Measurements from ENCODE around the gene SNX19. TPM values are rescaled to one million over a fixed set of nuclear protein-coding genes. Genes with fewer than 3 reads are reported as not detected.
A peak's percentile ranks its signal among the peaks of the same experiment; 100 is the strongest.

SNX19 gene
- total RNA-seq, 5 donors from 2014 or later (not counting 1 experiment from before 2014, with no cell fraction given): 42.7 to 61.1 (median 57.2) TPM

- ATAC-seq (replicated peaks in 1 of 4) (no peak), DNase-seq (no peak)
- no peak overlapping the region for H3K4me3 Mint-ChIP-seq
- H3K4me1 ChIP-seq (ENCODE audit: control insufficient read depth in 1 of 2, extremely low read depth in 1 of 2, insufficient read depth in 2 of 2, low read length in 2 of 2): peaks cover 0 to 4% of the 10 kb centered on the region in 2 experiments
- H3K36me3 ChIP-seq (ENCODE audit: control insufficient read depth in 2 of 2, extremely low read depth in 1 of 2, insufficient read depth in 1 of 2, low read length in 1 of 2): peaks cover 0 to 17% of the 10 kb centered on the region in 2 donors
- no peak overlapping the region for H3K4me3 ChIP-seq (ENCODE audit: control insufficient read depth in 1 of 2, extremely low read depth in 1 of 2, low read length in 1 of 2)
- H3K27ac ChIP-seq (ENCODE audit: low read length): no peak overlapping the region
- no peaks in the 10 kb centered on the region for H3K27me3 ChIP-seq (replicated peaks in 1 of 2; ENCODE audit: control insufficient read depth in 2 of 2, extremely low read depth in 1 of 2, insufficient read depth in 2 of 2, low read length in 1 of 2)
- WGBS (ENCODE audit: insufficient coverage): 93% methylated on average over 3 of the region's 4 CpGs
- no peaks in the 10 kb centered on the region for H3K9me3 Mint-ChIP-seq
- ChIA-PET POLR2A (no interaction called here), CTCF (interaction anchor here (0.7 to 1.4 kb wide), 4 partner anchors 27 to 432 kb away, joined by 3 to 5 read pairs (median 3); no protein-coding TSS in a partner anchor)
- no peaks in the 10 kb centered on the region for H3K27me3 Mint-ChIP-seq
- peaks cover 20% of the 10 kb centered on the region for H3K36me3 Mint-ChIP-seq
- H3K4me1 Mint-ChIP-seq: peaks cover 4 to 11% (median 4%) of the 10 kb centered on the region in 3 donors
- H3K9me3 ChIP-seq: no peaks in the 10 kb centered on the region
- no peak overlapping the region for H3K27ac Mint-ChIP-seq
Measured at GRCh38 chr11:130866831-130867230, 49.4 kb downstream of the SNX19 start.

GRCh38 chr11:130865774-130866114 lies 50.5 kb downstream of the SNX19 start:
- DNase-seq (no peak), ATAC-seq (replicated peaks in 1 of 4) (no peak)
- Mint-ChIP-seq H3K4me3 (no peak overlapping the region), H3K27me3 (no peaks in the 10 kb centered on the region), H3K27ac (no peak overlapping the region), H3K9me3 (no peaks in the 10 kb centered on the region), H3K4me1 (peaks cover 5 to 14% (median 6%) of the 10 kb centered on the region in 3 donors), H3K36me3 (peaks cover 10% of the 10 kb centered on the region)
- Histone ChIP-seq H3K4me3 (ENCODE audit: control insufficient read depth in 1 of 2, extremely low read depth in 1 of 2, low read length in 1 of 2) (no peak overlapping the region), H3K27ac (ENCODE audit: low read length) (no peak overlapping the region), H3K4me1 (ENCODE audit: control insufficient read depth in 1 of 2, extremely low read depth in 1 of 2, insufficient read depth in 2 of 2, low read length in 2 of 2) (peaks cover 0 to 7% of the 10 kb centered on the region in 2 experiments), H3K27me3 (replicated peaks in 1 of 2; ENCODE audit: control insufficient read depth in 2 of 2, extremely low read depth in 1 of 2, insufficient read depth in 2 of 2, low read length in 1 of 2) (peaks cover 0 to 3% of the 10 kb centered on the region in 2 experiments), H3K9me3 (no peaks in the 10 kb centered on the region), H3K36me3 (ENCODE audit: control insufficient read depth in 2 of 2, extremely low read depth in 1 of 2, insufficient read depth in 1 of 2, low read length in 1 of 2) (peaks cover 0 to 9% of the 10 kb centered on the region in 2 donors)
- CTCF ChIA-PET: no interaction called here
- 98% methylated on average over 4 of the region's 7 CpGs for WGBS (ENCODE audit: insufficient coverage)
- POLR2A ChIA-PET: no interaction called here

DNA sequence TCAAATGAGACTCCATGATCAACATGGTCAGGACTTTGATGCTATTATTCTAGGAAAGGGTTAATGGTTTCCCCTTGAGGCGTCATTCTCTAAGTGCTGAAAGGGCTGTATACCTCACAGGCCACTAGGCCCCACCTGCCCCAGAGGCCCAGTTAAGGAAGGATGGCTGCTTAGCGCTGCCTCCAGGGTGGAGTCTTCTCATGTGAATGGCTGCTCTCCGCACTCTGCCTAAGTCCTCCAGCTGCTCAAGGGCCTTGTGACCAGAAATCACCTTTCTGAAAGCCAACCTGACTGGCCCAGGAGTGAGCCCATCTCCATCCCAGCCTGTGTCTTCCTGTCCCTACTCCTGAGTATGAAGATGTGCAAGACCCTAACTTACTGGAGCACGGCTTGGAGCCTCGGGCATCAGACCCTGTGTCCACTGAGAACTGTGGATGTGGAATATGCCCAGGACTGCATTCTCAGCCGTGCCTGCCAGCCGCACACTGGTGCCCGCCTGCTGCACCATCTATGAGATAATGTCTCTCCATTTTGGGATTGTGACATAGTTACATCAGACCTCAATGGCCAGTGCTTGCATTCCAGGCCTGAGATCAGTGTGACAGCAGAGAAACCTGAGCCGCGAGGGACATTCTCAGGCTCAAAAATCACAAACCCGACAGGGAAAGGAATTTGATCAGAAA lies 51.0 kb downstream of the SNX19 start:
- H3K27ac Mint-ChIP-seq: no peak overlapping the region
- Histone ChIP-seq H3K9me3 (no peaks in the 10 kb centered on the region), H3K4me1 (ENCODE audit: control insufficient read depth in 1 of 2, extremely low read depth in 1 of 2, insufficient read depth in 2 of 2, low read length in 2 of 2) (peaks cover 0 to 7% of the 10 kb centered on the region in 2 experiments), H3K27ac (ENCODE audit: low read length) (no peak overlapping the region), H3K27me3 (replicated peaks in 1 of 2; ENCODE audit: control insufficient read depth in 2 of 2, extremely low read depth in 1 of 2, insufficient read depth in 2 of 2, low read length in 1 of 2) (peaks cover 0 to 3% of the 10 kb centered on the region in 2 experiments), H3K4me3 (ENCODE audit: control insufficient read depth in 1 of 2, extremely low read depth in 1 of 2, low read length in 1 of 2) (no peak overlapping the region), H3K36me3 (ENCODE audit: control insufficient read depth in 2 of 2, extremely low read depth in 1 of 2, insufficient read depth in 1 of 2, low read length in 1 of 2) (peaks cover 0 to 7% of the 10 kb centered on the region in 2 donors)
- 96% methylated on average over 9 of the region's 11 CpGs for whole genome bisulfite sequencing (ENCODE audit: insufficient coverage)
- peaks cover 9% of the 10 kb centered on the region for H3K36me3 Mint-ChIP-seq
- H3K9me3 Mint-ChIP-seq: no peaks in the 10 kb centered on the region
- H3K4me1 Mint-ChIP-seq: peaks cover 5 to 14% (median 6%) of the 10 kb centered on the region in 3 donors
- DNase-seq (no peak), ATAC-seq (replicated peaks in 1 of 4) (no peak)
- no peaks in the 10 kb centered on the region for H3K27me3 Mint-ChIP-seq
- POLR2A ChIA-PET: no interaction called here
- H3K4me3 Mint-ChIP-seq: no peak overlapping the region
- CTCF ChIA-PET: no interaction called here

- no peaks in the 10 kb centered on the region for H3K36me3 Mint-ChIP-seq
- DNase-seq (peak; percentile 68 to 95 (median 84)), ATAC-seq (replicated peaks in 1 of 4) (peak; percentile 81 to 93 (median 84))
- Histone ChIP-seq H3K9me3 (no peaks in the 10 kb centered on the region), H3K27ac (ENCODE audit: low read length) (no peak overlapping the region), H3K36me3 (ENCODE audit: control insufficient read depth in 2 of 2, extremely low read depth in 1 of 2, insufficient read depth in 1 of 2, low read length in 1 of 2) (peaks cover 0 to under 1% of the 10 kb centered on the region in 2 donors), H3K4me1 (ENCODE audit: control insufficient read depth in 1 of 2, extremely low read depth in 1 of 2, insufficient read depth in 2 of 2, low read length in 2 of 2) (peaks cover 0 to 7% of the 10 kb centered on the region in 2 experiments), H3K27me3 (replicated peaks in 1 of 2; ENCODE audit: control insufficient read depth in 2 of 2, extremely low read depth in 1 of 2, insufficient read depth in 2 of 2, low read length in 1 of 2) (peaks cover 0 to 3% of the 10 kb centered on the region in 2 experiments), H3K4me3 (ENCODE audit: control insufficient read depth in 1 of 2, extremely low read depth in 1 of 2, low read length in 1 of 2) (no peak overlapping the region)
- peaks cover 4 to 7% of the 10 kb centered on the region in 2 donors for H3K27me3 Mint-ChIP-seq
- H3K4me3 Mint-ChIP-seq: no peak overlapping the region
- CTCF ChIA-PET: interaction anchor here (0.6 to 2.5 kb wide), 24 partner anchors 10 to 652 kb away, joined by 3 to 29 read pairs (median 4); partner anchors contain the start of gene SNX19 (in 1 of the 2)
- no peak overlapping the region for H3K27ac Mint-ChIP-seq
- H3K4me1 Mint-ChIP-seq: peaks cover 5 to 14% (median 6%) of the 10 kb centered on the region in 3 donors
- peaks cover 0 to under 1% (median 0%) of the 10 kb centered on the region in 3 donors for H3K9me3 Mint-ChIP-seq
- POLR2A ChIA-PET: interaction anchor here in 1 of 2 donors (0.5 kb wide), 1 partner anchor 580 kb away, joined by 4 read pairs; no protein-coding TSS in a partner anchor
- WGBS (ENCODE audit: insufficient coverage): 29% methylated on average over 29 of the region's 30 CpGs
Measured at GRCh38 chr11:130861902-130862860, 54.1 kb downstream of the SNX19 start.

DNA sequence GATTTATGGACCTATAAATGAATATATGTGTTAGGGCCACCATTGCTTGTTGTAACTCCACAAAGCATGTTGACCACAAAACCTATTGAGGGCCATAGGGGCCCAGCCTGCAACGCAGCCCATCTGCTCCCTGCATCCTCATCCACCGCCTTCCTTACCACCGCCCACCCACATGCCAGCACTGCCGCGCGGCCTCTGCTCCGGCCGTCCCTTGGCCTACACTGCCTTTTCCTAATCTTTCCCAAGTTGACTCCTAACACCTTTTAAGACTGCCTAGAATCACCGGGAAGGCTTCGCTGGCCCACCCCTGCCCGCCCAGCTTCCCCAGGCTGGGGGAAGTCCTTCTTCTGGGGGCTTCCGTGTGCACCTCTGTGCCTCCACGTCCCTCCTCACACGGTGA lies 55.0 kb downstream of the SNX19 start:
- ChIA-PET POLR2A (no interaction called here), CTCF (interaction anchor here (0.6 to 2.5 kb wide), 6 partner anchors 9 to 648 kb away, joined by 3 to 29 read pairs (median 8); no protein-coding TSS in a partner anchor)
- ATAC-seq (replicated peaks in 1 of 4) (no peak), DNase-seq (no peak)
- peaks cover 0 to 4% (median 0%) of the 10 kb centered on the region in 3 donors for H3K9me3 Mint-ChIP-seq
- Histone ChIP-seq H3K27ac (ENCODE audit: low read length) (no peak overlapping the region), H3K27me3 (replicated peaks in 1 of 2; ENCODE audit: control insufficient read depth in 2 of 2, extremely low read depth in 1 of 2, insufficient read depth in 2 of 2, low read length in 1 of 2) (peaks cover 0 to 3% of the 10 kb centered on the region in 2 experiments), H3K4me1 (ENCODE audit: control insufficient read depth in 1 of 2, extremely low read depth in 1 of 2, insufficient read depth in 2 of 2, low read length in 2 of 2) (peaks cover 0 to 7% of the 10 kb centered on the region in 2 experiments), H3K9me3 (no peaks in the 10 kb centered on the region), H3K36me3 (ENCODE audit: control insufficient read depth in 2 of 2, extremely low read depth in 1 of 2, insufficient read depth in 1 of 2, low read length in 1 of 2) (no peaks in the 10 kb centered on the region), H3K4me3 (ENCODE audit: control insufficient read depth in 1 of 2, extremely low read depth in 1 of 2, low read length in 1 of 2) (no peak overlapping the region)
- 93% methylated on average over 13 of the region's 14 CpGs for WGBS (ENCODE audit: insufficient coverage)
- no peaks in the 10 kb centered on the region for H3K36me3 Mint-ChIP-seq
- peaks cover 5 to 14% (median 6%) of the 10 kb centered on the region in 3 donors for H3K4me1 Mint-ChIP-seq
- peaks cover 11 to 13% of the 10 kb centered on the region in 2 donors for H3K27me3 Mint-ChIP-seq
- H3K27ac Mint-ChIP-seq: no peak overlapping the region
- no peak overlapping the region for H3K4me3 Mint-ChIP-seq

GRCh38 chr11:130859886-130860285 lies 56.4 kb downstream of the SNX19 start:
- DNase-seq (no peak), ATAC-seq (replicated peaks in 1 of 4) (no peak)
- H3K4me1 ChIP-seq (ENCODE audit: control insufficient read depth in 1 of 2, extremely low read depth in 1 of 2, insufficient read depth in 2 of 2, low read length in 2 of 2): peaks cover 0 to 7% of the 10 kb centered on the region in 2 experiments
- Mint-ChIP-seq H3K9me3 (peaks cover 0 to 4% (median 0%) of the 10 kb centered on the region in 3 donors), H3K4me3 (no peak overlapping the region), H3K27me3 (peaks cover 14 to 23% of the 10 kb centered on the region in 2 donors), H3K4me1 (peaks cover 5 to 14% (median 6%) of the 10 kb centered on the region in 3 donors), H3K27ac (no peak overlapping the region), H3K36me3 (no peaks in the 10 kb centered on the region)
- no peaks in the 10 kb centered on the region for H3K9me3 ChIP-seq
- no peaks in the 10 kb centered on the region for H3K36me3 ChIP-seq (ENCODE audit: control insufficient read depth in 2 of 2, extremely low read depth in 1 of 2, insufficient read depth in 1 of 2, low read length in 1 of 2)
- no peak overlapping the region for H3K4me3 ChIP-seq (ENCODE audit: control insufficient read depth in 1 of 2, extremely low read depth in 1 of 2, low read length in 1 of 2)
- POLR2A ChIA-PET: no interaction called here
- WGBS (ENCODE audit: insufficient coverage): no CpG with 5 or more reads among the region's 1 CpG
- peaks cover 0 to 3% of the 10 kb centered on the region in 2 experiments for H3K27me3 ChIP-seq (replicated peaks in 1 of 2; ENCODE audit: control insufficient read depth in 2 of 2, extremely low read depth in 1 of 2, insufficient read depth in 2 of 2, low read length in 1 of 2)
- CTCF ChIA-PET: interaction anchor here (0.6 to 3.1 kb wide), 9 partner anchors 29 to 647 kb away, joined by 3 to 18 read pairs (median 4); no protein-coding TSS in a partner anchor
- no peak overlapping the region for H3K27ac ChIP-seq (ENCODE audit: low read length)
